22Rv1 (cell line): ENCODE data around the gene AFG3L2.

Source experiments
- H3K27ac ChIP-seq: fragments of 450-650 bp; 2 replicates; pipeline ENCODE4 v1.5.1; 2017
- ZFX ChIP-seq: fragments of 450-650 bp; IDR thresholded peaks from 2 replicates; pipeline ENCODE4 v1.6.1; 2017; ENCODE audit warnings: antibody characterized with exemption, borderline replicate concordance
- TF ChIP-seq, protein P1 (sequence below): fragments of 450-650 bp; IDR thresholded peaks from 2 replicates; pipeline ENCODE4 v1.5.1; 2017; ENCODE audit warnings: mild to moderate bottlenecking

AFG3L2 gene

DNA sequence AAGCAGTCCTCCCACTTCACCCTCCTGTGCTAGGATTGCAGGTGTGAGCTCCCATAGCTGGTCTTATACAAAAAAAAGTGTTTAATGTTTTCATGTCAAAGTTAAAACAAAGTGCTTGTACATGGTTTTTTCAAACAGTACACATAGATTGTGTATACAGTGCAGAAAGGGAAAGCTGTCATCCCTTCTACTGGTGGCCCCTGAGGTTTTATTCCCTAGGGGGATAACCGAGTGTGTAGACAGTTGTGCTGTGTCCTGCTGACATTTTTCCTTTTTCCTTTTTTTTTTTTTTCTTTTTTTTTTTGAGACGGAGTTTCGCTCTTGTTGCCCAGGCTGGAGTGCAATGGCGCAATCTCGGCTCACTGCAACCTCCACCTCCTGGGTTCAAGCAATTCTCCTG is 58.2 kb downstream of the AFG3L2 start:
- TF ChIP-seq, protein P1, sequence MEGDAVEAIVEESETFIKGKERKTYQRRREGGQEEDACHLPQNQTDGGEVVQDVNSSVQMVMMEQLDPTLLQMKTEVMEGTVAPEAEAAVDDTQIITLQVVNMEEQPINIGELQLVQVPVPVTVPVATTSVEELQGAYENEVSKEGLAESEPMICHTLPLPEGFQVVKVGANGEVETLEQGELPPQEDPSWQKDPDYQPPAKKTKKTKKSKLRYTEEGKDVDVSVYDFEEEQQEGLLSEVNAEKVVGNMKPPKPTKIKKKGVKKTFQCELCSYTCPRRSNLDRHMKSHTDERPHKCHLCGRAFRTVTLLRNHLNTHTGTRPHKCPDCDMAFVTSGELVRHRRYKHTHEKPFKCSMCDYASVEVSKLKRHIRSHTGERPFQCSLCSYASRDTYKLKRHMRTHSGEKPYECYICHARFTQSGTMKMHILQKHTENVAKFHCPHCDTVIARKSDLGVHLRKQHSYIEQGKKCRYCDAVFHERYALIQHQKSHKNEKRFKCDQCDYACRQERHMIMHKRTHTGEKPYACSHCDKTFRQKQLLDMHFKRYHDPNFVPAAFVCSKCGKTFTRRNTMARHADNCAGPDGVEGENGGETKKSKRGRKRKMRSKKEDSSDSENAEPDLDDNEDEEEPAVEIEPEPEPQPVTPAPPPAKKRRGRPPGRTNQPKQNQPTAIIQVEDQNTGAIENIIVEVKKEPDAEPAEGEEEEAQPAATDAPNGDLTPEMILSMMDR, result no peak
- no peak for TF ChIP-seq ZFX
- H3K27ac ChIP-seq, result no peak overlapping the region

DNA sequence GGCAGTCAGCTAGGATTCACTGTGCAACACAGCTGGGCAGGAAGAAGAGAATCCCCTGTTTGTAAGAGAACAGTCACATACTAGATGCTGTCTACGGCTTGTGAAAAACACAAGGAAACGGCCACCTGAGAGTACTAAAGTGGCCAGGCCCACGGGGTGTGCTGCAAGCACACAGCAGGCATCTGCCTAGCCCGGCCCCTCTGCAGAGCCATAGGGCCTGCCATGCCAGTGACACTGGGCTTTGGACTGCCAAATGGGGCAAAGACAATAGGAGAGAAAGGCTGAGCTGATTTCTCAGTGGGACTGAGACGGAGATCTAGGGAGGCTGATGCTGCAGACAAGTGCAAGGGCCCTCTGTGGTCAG is 58.7 kb downstream of the AFG3L2 start:
- H3K27ac ChIP-seq, result no peak overlapping the region
- no peak for TF ChIP-seq ZFX
- TF ChIP-seq, protein P1, result no peak

DNA sequence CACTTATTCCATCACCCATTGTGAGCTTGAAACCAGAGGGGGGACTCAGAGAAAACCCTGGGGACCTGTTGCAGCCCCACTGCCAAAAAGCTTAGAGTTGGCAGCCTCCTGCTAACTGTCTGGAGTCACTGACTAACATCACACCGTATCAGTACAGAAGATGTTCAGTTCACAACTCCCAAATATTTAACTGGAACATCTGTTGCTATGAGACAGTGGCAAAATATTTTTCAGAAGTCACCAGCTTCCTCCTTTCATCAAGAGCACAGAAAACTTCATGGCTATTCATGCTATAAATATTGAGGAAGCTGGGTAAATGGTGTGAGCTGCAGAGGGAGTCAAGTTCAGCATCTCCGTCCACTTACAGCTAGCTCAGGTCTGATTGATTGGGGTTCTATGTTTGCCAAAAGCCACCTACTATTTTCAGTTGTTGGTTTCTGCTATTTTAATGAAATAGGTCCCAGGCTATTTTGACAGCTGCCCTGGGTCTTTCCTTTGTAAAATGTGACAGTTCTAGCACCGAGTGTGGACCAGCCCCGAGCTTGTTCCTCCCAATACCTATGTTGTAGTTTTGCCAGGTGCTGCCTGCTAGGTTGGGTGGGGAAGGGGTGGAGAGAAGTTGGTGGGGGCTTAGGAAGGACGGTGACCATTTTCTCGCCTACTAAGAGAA is 59.2 kb downstream of the AFG3L2 start:
- no peak for TF ChIP-seq ZFX
- TF ChIP-seq, protein P1, result no peak
- H3K27ac ChIP-seq, result no peak overlapping the region

DNA sequence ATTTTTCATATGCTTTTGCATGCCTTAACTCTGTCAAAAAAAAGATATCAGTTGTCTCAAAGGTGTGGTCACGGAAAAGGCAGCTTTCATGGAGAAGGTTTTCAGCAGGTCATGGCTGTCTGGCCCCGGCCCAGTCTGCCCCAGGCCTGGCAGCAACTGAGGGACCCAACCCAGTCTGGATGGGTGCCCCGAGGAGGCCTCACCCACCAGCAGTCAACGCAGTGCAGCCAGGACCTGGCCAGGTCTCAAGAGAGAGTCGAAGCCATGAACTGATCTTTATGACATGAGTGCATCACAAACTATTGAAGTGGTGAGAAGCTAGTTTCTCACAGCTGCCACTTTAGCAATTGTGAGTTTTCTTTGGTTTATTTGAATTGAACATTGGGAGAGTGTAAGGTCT is 61.1 kb downstream of the AFG3L2 start:
- H3K27ac ChIP-seq, result no peak overlapping the region
- no peak for TF ChIP-seq ZFX
- TF ChIP-seq, protein P1, result no peak

DNA sequence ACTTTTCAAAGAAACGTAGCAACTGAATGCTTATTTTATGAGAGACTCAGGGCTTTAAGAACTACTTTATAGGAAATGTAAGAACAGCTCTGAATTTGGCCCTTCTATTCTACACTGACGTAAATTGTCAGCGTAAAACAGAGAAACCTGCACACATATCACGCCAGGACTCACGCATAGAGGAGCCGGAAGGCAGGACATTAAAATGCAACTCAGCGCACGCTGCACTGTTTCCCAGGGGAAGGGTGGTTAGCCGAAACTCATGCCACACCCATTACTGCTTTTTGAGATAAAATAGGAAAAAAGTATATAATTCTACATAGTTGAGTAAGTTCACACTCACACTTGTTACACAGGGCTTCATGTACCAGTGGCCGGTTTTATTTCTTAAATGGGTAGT is 61.5 kb downstream of the AFG3L2 start:
- no peak overlapping the region for H3K27ac ChIP-seq
- TF ChIP-seq, protein P1, result no peak
- TF ChIP-seq ZFX, result no peak

DNA sequence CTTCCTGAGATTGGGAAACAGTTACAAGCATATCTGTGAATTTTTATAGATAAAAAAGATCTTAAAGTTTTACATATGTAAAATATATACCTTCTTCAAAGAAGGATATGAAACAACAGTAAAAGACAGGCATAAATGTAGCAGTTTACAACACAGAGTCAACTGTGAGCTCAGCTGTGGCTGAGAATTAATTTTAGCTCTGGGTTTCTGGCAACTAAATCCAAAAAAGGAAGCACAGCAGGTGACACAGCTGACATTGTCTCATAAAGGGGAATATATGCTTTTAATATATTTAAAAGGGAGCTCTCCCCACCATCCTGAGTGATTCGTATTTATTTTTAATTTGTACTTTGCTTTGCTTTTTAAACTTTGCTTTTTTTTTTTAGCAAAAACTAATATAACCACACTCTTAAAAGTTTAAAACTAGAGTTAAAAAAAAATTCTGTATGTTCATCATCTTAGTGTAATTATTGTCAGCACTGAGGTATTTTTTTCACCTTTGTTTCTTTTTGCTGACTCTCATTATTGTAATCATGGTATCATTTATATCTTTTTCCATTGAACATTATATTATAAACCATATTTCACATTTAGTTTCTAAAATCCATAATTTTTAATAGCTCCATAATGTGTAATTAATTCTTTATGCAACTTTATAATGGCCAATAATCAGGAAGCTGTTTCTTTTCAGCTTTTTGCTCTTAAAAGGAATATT is 62.3 kb downstream of the AFG3L2 start:
- no peak overlapping the region for H3K27ac ChIP-seq
- TF ChIP-seq ZFX, result no peak
- TF ChIP-seq, protein P1, result no peak

DNA sequence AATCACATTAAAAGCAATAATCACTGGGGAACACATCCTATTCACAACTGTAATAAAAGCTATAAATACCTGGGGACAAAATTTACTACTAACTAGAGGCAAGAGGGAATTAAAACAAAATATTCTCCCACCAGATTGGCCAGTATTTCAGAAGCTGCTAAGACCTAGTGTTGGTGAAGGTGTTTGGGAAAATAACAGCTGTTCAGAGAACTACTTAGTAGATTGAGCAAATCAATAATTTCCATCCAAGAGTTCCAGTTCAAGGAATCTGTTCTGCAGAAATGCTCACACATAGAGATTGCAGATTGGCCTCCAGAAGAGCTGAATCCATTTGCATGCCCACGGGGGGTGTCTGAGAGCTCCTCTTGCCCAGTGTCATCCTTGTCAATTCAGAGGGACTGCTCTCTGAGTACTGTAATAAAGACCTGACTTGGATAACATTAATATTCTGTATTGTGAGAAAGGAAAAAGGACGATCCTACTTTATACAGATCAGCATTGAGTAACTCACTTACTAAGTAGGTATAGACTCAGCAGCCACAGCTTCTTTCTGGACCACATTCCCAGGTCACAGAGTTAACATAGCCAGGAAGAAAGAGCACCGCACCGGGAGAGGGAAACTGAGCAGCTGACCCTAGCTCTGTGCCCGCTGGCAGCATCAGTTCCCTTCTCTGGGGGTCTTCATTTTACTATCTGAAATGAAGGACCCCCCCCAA is 63.3 kb downstream of the AFG3L2 start:
- TF ChIP-seq ZFX, result no peak
- TF ChIP-seq, protein P1, result no peak
- no peak overlapping the region for H3K27ac ChIP-seq
